Measurements from ENCODE around the gene FBXL15.

FBXL15 gene

DNA sequence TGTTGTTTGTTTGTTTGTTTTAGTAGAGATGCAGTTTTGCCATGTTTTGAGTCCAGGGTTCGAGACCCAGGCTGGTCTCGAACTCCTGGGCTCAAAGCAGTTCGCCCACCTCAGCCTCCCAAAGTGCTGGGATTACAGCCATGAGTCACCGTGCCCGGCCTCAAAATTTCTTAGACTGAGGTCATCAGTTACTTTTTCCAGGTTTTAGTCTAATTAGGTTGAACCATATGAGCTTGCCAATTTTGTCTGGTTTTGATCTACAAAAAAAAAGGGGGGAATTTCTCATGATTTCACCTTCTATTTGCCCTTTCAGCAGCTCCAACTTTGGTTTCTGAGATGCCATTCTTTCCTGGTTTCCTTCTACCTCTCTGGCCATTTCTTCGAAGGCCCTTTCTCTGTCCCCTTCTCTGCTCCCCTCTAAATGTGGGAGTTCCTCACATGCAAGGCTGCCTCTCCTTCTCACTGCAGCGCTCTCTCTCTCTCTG lies 6.2 kb downstream of the FBXL15 start:
- Histone ChIP-seq H3K27me3 (ENCODE audit: control insufficient read depth, insufficient read depth, low read length) (no peaks in the 10 kb centered on the region), H3K4me3 (ENCODE audit: low read depth, low read length) (no peak overlapping the region), H3K9ac (ENCODE audit: low read depth, low read length) (no peak overlapping the region), H3K9me3 (ENCODE audit: control insufficient read depth, insufficient read depth, low read length) (no peaks in the 10 kb centered on the region), H3K4me1 (ENCODE audit: control insufficient read depth, insufficient read depth, low read length) (peaks cover 2% of the 10 kb centered on the region), H3K36me3 (ENCODE audit: control insufficient read depth, insufficient read depth, low read length) (peaks cover 8% of the 10 kb centered on the region)

DNA sequence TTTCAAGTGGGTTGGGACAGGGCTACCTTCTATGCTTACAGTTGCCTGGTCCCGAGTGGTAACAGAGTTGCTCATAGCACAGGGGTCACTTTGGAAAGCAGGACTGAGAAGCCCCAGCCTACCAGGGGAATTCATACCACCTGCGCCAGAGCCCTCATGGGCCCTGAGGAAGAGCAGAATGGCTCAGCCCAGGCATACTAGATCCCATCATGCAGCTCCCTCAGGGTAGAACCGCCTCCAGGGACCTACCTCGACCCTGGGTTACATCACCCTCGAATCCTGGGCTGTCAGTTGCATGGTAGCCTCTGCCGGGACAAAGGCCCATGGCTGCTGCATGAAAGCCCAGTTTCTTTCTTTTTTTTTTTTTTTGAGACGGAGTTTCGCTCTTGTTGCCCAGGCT lies 8.8 kb downstream of the FBXL15 start:
- H3K9me3 ChIP-seq (ENCODE audit: control insufficient read depth, insufficient read depth, low read length), result no peaks in the 10 kb centered on the region
- H3K4me1 ChIP-seq (ENCODE audit: control insufficient read depth, insufficient read depth, low read length), result no peaks in the 10 kb centered on the region

DNA sequence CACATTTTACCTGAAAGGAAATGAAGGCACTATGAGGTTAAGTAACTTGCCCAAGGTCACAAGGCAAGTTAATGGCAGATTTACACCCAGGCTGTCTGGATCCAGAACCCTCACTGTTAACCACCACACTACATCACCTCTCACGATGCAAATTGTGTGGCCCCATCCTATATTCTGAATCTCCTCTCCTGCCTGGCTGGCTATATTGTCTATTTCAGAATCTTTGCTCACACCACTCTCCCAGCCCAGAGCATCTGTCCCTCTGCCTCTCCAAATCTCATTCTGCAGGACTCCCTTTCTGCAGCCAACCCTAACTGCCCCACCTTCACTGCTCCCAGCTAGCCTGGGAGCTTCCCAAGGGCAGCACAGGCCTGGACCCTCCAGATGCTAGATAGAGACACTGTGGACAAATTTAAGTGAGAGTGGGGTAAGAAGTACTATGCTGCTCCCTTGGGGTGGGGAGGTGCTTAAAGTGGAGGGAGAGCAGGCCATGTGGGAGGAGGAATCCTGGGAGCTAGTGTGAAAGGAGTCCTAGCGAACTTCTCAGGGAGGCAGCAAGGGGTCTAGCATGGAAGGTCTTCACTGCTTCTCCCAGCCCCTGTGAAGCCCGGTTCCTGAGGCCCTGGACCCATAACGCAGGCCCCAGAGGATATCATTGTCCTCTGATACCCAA lies 11.0 kb downstream of the FBXL15 start:
- Histone ChIP-seq H3K9me3 (ENCODE audit: control insufficient read depth, insufficient read depth, low read length) (no peaks in the 10 kb centered on the region), H3K9ac (ENCODE audit: low read depth, low read length) (peak overlapping the region; percentile 74), H3K4me1 (ENCODE audit: control insufficient read depth, insufficient read depth, low read length) (peaks cover 5% of the 10 kb centered on the region), H3K27me3 (ENCODE audit: control insufficient read depth, insufficient read depth, low read length) (peaks cover 34% of the 10 kb centered on the region), H3K4me3 (ENCODE audit: low read depth, low read length) (peak overlapping the region; percentile 90), H3K36me3 (ENCODE audit: control insufficient read depth, insufficient read depth, low read length) (no peaks in the 10 kb centered on the region)

More for the DNA sequence above, 8.8 kb downstream of the FBXL15 start:
- Histone ChIP-seq H3K4me3 (ENCODE audit: low read depth, low read length) (no peak overlapping the region), H3K27me3 (ENCODE audit: control insufficient read depth, insufficient read depth, low read length) (peaks cover 16% of the 10 kb centered on the region), H3K36me3 (ENCODE audit: control insufficient read depth, insufficient read depth, low read length) (no peaks in the 10 kb centered on the region), H3K9ac (ENCODE audit: low read depth, low read length) (no peak overlapping the region)

DNA sequence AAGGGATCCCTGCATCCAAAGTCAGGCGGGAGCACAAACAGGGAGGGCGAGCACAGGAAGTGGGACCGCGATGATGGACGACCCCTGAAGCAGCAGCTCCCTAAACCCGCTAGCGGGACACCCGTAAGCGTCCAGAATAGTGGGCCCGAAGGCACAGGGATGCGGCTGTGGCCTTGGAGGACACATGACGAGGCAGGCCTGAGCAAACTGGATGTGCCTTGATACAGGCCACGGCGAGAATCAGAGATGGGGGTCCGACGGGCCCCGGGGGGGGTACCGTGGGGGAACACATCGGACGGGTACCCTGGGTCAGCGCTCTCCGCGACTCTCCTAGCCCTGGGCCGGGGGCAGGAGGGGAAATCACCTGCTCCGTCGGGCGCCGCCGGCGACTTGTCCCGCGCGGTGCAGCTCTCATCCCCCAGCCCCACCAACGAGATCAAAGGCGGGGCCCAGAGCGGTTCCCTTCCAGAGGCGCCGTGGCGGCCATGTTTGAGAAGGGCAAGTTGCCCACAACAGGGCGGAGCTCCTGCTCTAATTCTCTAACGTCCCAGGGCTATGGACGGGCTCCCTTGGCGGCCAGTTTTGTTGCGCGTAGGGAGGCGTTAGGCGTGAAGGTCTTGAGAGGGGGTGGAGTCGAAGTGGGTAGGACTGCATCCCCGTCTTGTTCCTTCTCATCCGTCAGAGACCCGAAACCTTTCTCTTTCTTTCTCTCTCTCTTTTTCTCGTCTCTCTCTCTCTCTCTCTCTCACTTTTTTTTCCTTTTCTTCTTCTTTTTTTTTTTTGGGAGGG lies 11.7 kb downstream of the FBXL15 start, which contains the start of gene CUEDC2:
CUEDC2 (minus strand) TSS at position 413 of the 789 bp plus-strand sequence. CDS start 7,386 bp downstream, outside the sequence.
- Histone ChIP-seq H3K4me3 (ENCODE audit: low read depth, low read length) (peak within 1 kb of the TSS; percentile 90), H3K27me3 (ENCODE audit: control insufficient read depth, insufficient read depth, low read length) (peaks cover 38% of the 10 kb centered on the region), H3K9ac (ENCODE audit: low read depth, low read length) (peak within 1 kb of the TSS; percentile 74), H3K4me1 (ENCODE audit: control insufficient read depth, insufficient read depth, low read length) (peaks cover 5% of the 10 kb centered on the region), H3K36me3 (ENCODE audit: control insufficient read depth, insufficient read depth, low read length) (no peaks in the 10 kb centered on the region), H3K9me3 (ENCODE audit: control insufficient read depth, insufficient read depth, low read length) (no peaks in the 10 kb centered on the region)

DNA sequence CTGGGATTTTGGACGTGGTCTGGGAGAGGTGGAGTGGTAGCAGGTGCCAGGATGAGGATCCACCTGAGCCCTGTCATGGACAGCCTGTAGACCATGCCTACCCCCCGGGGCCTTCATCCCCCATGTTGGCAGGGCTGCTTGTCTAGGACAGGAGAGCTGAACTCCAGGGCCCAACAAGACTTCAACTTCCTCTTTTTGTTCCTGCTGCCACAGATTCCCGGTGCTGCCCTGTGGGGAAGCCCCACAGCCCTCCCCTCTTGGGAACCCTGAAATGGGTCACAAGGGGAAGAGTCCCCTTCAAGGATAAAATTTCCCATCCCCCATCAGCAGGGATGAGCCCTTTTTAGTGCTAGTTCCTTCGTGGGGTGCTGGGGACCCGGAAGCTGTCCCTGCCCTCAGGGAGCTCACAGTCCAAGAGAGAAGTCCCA lies 13.0 kb downstream of the FBXL15 start:
- H3K4me3 ChIP-seq (ENCODE audit: low read depth, low read length), result no peak overlapping the region
- H3K27me3 ChIP-seq (ENCODE audit: control insufficient read depth, insufficient read depth, low read length), result peaks cover 41% of the 10 kb centered on the region

DNA sequence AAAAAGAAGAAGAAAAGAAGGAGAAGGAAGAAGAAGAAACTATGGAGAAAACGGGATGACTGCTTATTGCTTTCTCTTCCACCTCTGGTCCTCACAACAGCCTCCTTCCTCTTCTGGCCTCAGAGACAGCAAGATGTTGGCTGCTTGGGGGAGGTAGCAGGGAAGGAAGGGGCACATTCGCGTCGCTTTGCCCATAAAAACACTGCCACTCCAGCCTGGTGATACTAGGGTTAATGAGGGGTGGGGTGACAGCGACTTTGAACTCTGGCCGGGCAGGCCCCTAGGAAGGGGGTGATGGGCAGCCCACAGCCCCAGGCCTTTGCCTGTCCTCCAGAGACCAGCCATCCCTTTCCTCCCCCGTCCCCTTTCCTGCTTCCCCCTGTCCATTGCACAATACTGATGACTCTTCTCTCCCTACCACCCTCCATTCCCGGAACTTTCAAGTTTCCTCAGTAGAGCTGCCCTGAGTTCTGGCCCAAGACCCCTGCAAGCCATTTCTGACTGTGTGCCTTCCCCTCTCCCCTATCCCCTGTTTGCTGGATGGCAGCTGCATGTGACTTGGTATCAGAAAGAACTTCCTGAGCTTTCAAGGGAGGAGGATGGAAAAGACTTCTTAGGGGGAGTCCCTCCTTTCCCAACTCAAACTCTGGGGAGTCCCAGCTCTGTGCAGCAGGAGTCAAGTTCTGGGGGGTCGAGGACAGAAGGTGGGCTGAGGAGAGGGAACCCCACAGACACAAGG lies 13.9 kb downstream of the FBXL15 start:
- Histone ChIP-seq H3K27me3 (ENCODE audit: control insufficient read depth, insufficient read depth, low read length) (peaks cover 41% of the 10 kb centered on the region), H3K4me1 (ENCODE audit: control insufficient read depth, insufficient read depth, low read length) (peaks cover 5% of the 10 kb centered on the region), H3K4me3 (ENCODE audit: low read depth, low read length) (peak overlapping the region; percentile 50)

More for the DNA sequence above, 13.0 kb downstream of the FBXL15 start:
- Histone ChIP-seq H3K9ac (ENCODE audit: low read depth, low read length) (no peak overlapping the region), H3K9me3 (ENCODE audit: control insufficient read depth, insufficient read depth, low read length) (no peaks in the 10 kb centered on the region), H3K36me3 (ENCODE audit: control insufficient read depth, insufficient read depth, low read length) (no peaks in the 10 kb centered on the region), H3K4me1 (ENCODE audit: control insufficient read depth, insufficient read depth, low read length) (peaks cover 5% of the 10 kb centered on the region)

DNA sequence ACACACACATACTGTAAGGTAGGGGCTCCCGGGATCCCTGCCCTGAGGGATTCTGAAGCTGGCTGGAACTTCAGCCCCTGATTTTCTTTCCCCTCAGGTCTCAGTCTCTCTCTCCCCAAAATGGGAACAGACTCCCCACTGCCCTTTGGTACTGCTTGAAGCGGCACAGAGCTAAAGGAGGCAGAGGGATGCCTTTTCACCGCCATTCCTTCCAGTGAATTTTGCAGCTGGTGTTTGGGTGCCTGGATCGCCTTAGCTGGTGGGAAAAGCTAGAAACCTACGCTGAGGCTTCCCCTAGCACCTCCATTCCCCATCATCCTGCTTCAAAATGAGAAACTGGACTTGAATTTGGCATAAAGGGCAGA lies 14.5 kb downstream of the FBXL15 start:
- no peaks in the 10 kb centered on the region for H3K36me3 ChIP-seq (ENCODE audit: control insufficient read depth, insufficient read depth, low read length)

More for the DNA sequence above, 13.9 kb downstream of the FBXL15 start:
- Histone ChIP-seq H3K9me3 (ENCODE audit: control insufficient read depth, insufficient read depth, low read length) (no peaks in the 10 kb centered on the region), H3K36me3 (ENCODE audit: control insufficient read depth, insufficient read depth, low read length) (no peaks in the 10 kb centered on the region), H3K9ac (ENCODE audit: low read depth, low read length) (no peak overlapping the region)

DNA sequence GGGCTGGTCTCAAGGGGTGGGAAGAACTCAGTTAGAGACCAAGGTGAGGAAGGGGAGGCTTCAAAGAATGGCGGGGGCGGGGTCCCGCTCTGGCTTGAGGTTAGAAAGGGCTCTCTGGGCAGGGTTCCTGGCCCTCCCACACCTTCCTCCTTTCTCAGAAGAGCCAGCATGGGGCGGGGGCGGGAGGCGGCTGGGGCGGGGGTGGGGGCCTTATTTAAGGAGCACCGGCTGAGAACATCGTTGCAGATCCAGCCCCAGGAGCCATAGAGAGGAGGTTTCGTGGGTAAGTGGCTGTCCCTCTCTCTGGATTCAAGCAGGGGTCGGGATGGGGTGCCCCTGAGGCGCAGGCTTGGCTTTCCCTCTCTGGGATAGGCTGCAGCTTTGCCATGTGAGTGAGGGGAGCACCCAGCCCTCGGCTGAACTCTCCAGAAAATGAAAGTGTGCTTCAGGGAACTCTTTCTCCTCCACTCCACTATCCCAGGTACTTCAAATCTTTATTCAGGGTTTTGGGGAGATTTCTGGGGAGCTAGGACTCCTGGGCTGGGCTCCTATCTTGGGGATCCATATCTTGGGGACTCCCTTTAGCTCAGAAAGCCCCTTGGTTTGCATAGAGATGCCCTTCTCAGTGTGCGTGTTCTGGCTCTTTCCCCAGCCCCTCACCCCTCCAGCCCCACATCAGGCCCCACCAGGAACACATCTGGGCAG lies 15.0 kb downstream of the FBXL15 start:
- H3K9ac ChIP-seq (ENCODE audit: low read depth, low read length), result peak overlapping the region; percentile 41

More for the DNA sequence above, 14.5 kb downstream of the FBXL15 start:
- Histone ChIP-seq H3K27me3 (ENCODE audit: control insufficient read depth, insufficient read depth, low read length) (peaks cover 41% of the 10 kb centered on the region), H3K4me1 (ENCODE audit: control insufficient read depth, insufficient read depth, low read length) (peaks cover 5% of the 10 kb centered on the region), H3K4me3 (ENCODE audit: low read depth, low read length) (peak overlapping the region; percentile 50), H3K9ac (ENCODE audit: low read depth, low read length) (peak overlapping the region; percentile 41), H3K9me3 (ENCODE audit: control insufficient read depth, insufficient read depth, low read length) (no peaks in the 10 kb centered on the region)

DNA sequence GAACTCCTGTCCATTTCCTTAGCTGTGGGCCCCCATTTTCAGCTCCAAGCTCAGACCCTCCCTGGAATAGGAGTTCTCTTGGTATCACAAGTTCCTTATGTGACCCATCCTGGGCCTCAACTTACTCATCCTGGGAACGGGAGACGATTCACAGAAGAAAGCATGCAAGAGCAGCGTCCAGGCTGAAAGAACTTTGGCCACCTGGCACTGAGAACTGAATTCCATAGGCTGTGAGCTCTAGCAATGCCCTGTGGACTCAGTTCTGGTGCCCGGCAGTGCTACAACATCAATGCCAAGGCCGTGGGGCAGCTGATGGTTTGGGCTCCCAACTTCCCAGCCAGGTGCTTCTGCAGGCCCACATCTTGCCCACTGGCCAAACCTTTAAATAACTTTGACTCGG lies 15.7 kb downstream of the FBXL15 start:
- peaks cover 41% of the 10 kb centered on the region for H3K27me3 ChIP-seq (ENCODE audit: control insufficient read depth, insufficient read depth, low read length)
- no peak overlapping the region for H3K9ac ChIP-seq (ENCODE audit: low read depth, low read length)
- peak overlapping the region; percentile 23 for H3K4me3 ChIP-seq (ENCODE audit: low read depth, low read length)
- H3K4me1 ChIP-seq (ENCODE audit: control insufficient read depth, insufficient read depth, low read length), result peaks cover 5% of the 10 kb centered on the region
- H3K36me3 ChIP-seq (ENCODE audit: control insufficient read depth, insufficient read depth, low read length), result no peaks in the 10 kb centered on the region
- no peaks in the 10 kb centered on the region for H3K9me3 ChIP-seq (ENCODE audit: control insufficient read depth, insufficient read depth, low read length)

More for the DNA sequence above, 15.0 kb downstream of the FBXL15 start:
- H3K4me3 ChIP-seq (ENCODE audit: low read depth, low read length), result peak overlapping the region; percentile 50
- peaks cover 5% of the 10 kb centered on the region for H3K4me1 ChIP-seq (ENCODE audit: control insufficient read depth, insufficient read depth, low read length)
- H3K9me3 ChIP-seq (ENCODE audit: control insufficient read depth, insufficient read depth, low read length), result no peaks in the 10 kb centered on the region
- no peaks in the 10 kb centered on the region for H3K36me3 ChIP-seq (ENCODE audit: control insufficient read depth, insufficient read depth, low read length)
- H3K27me3 ChIP-seq (ENCODE audit: control insufficient read depth, insufficient read depth, low read length), result peaks cover 41% of the 10 kb centered on the region

DNA sequence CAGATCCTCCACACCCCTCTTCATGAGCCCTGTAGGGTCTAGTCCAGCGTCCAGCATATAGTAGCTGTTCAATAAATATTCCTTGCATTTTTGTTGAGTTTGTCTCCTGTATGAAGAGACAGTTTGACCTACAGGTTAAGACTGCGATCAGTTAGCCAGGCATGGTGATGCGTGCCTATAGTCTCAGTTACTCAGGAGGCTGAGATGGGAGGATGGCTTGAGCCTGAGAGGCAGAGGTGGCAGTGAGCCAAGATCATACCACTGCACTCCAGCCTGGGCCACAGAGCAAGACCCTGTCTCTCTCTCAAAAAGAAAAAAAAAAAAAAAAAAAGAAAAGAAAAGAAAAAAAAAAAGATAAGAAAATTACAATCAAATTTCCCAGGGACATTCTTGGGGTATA lies 16.9 kb downstream of the FBXL15 start:
- Histone ChIP-seq H3K9ac (ENCODE audit: low read depth, low read length) (no peak overlapping the region), H3K4me3 (ENCODE audit: low read depth, low read length) (no peak overlapping the region), H3K4me1 (ENCODE audit: control insufficient read depth, insufficient read depth, low read length) (peaks cover 5% of the 10 kb centered on the region), H3K27me3 (ENCODE audit: control insufficient read depth, insufficient read depth, low read length) (peaks cover 41% of the 10 kb centered on the region), H3K9me3 (ENCODE audit: control insufficient read depth, insufficient read depth, low read length) (no peaks in the 10 kb centered on the region), H3K36me3 (ENCODE audit: control insufficient read depth, insufficient read depth, low read length) (no peaks in the 10 kb centered on the region)

DNA sequence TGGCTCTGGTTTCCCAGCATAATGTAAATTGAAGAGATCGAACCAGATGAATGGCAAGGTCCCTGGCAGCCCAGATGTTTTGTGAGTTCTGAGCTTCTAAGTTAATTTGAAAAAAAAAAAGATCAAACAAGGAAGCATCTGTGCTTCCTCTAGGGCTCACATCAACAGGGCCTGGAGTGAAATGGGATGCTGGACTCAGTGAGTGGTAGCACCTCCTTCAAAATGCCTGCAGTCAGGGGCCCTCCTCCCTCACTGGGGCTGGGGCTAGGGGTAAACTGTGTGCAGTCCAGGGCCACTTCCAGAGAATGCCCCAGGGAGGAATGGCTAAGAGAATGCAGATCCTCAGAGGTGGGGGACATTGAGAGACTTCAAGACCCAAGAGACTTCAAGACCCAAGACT lies 17.7 kb downstream of the FBXL15 start:
- Histone ChIP-seq H3K4me3 (ENCODE audit: low read depth, low read length) (no peak overlapping the region), H3K9me3 (ENCODE audit: control insufficient read depth, insufficient read depth, low read length) (no peaks in the 10 kb centered on the region), H3K36me3 (ENCODE audit: control insufficient read depth, insufficient read depth, low read length) (no peaks in the 10 kb centered on the region), H3K4me1 (ENCODE audit: control insufficient read depth, insufficient read depth, low read length) (peaks cover 5% of the 10 kb centered on the region), H3K27me3 (ENCODE audit: control insufficient read depth, insufficient read depth, low read length) (peaks cover 36% of the 10 kb centered on the region), H3K9ac (ENCODE audit: low read depth, low read length) (no peak overlapping the region)
